Measurements from ENCODE around the gene CDC14B.
"Not testable (repeated sequence)": the region's sequence is repeated elsewhere in the genome, so short reads cannot be mapped to it uniquely, and the experiment has no call there.

Gene CDC14B

DNA sequence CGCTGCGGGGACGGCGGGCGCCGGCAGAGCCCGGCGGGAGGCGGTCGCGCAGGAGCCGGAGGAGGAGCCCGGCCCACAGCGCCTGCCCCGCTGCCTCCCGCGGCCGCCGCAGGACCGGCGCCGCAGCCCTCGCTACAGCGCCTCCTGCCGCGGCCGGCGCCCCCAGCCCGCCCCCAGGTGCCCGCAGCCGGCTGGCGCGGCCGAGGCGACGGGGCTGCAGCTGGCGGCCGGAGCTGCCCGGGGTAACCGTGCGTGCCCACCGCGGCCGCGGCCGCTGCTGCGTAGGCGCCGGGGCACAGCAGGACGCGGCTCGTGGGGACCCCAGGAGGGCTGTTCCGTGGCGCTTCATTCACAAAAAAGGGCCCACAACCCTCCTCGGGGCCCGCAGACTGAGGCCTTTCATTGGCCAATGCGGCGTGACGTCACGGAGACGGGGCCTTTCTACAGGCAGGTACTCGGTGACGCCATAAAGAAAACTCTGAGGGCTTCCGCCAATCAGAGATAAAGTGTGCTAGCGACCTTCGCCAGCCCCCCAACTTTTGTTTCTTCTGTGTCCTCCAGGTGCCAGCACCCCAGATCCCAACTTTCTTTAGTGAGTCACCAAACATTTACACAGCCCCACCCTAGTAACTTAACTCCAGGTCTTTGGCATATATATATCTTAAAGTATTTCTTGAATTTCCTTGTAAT lies at the start of gene CDC14B:
Gene CDC14B (minus strand): TSS at position 353 of the 690 bp plus-strand sequence. CDS start 465 bp downstream, outside the sequence.
- peak; percentile 31 for DNase-seq (ENCODE audit: low read depth)

DNA sequence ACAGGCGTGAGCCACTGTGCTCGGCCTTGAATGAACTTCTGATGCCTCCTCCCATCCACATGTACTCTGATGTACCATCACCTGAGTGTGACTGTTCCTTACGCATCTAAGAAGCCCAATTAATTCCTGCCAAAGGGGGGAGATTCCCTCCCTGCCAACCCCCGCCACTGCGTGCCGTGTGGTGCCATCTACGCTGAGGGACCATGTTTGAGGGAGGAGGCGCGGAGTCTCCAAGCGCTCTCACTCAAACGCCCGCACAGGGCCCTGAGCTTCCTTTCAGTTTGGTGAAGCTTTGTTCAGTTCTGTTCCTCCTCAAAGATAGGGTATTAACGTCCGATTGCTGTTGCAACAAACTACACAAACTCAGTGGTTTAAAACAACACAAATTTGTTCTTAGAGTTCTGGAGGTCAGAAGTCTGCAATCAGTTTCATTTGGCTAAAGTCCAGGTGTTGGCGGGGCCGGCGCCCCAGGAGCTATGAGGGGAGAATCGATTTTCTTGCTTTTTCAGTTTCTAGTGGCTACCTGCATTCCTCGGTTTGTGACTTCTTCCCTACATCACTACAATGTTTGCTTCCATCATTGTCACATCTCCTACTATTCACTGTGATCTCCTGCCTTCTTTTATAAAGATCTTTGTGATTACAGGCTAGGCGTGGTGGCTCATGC lies 49.4 kb upstream of the CDC14B start:
- no peak for DNase-seq (ENCODE audit: low read depth)

DNA sequence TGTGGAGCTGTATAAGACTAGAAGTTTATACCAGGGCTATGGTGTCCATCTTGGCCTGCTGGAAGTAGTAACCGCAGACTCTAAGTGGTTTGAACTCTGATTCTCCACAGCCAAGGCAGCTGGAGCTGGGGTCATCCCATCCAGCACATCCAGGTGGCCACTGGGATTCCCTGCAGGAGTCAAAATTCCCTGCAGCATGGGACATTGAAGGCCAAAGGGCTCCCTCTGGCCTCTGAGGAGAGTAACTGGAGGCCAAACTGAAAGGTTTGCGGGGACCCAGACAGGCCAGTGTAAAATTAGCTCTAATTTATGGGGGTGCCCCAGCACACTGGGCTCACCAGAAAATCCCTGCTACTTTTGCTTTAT lies 47.7 kb upstream of the CDC14B start:
- no peak for DNase-seq (ENCODE audit: low read depth)

DNA sequence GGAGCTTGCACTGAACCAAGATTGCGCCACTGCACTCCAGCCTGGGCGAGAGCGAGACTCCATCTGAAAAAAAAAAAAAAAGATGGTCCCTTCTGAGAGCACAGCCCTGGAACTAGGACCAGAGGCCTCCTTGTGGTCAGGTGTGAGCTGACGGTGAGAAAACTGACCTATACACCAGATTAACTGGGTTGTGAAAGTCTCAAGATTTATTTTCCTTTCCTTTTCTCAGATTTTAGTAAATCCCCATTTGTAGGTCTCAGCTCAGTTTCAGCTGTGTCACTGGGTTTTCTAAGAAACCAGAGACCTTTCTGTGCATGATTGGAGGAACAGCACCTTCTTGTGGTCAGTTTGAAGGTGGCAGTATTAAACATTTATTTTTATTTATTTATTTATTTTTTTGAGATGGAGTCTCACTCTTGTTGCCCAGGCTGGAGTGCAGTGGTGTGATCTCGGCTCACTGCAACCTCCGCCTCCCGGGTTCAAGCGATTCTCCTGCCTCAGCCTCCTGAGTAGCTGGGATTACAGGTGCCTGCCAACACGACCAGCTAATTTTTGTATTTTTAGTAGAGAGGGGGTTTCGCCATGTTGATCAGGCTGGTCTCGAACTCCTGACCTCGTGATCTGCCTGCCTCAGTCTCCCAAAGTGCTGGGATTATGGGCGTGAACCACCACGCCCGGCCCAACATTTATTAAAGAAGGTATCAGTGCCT lies 47.2 kb upstream of the CDC14B start:
- not testable (repeated sequence) for DNase-seq (ENCODE audit: low read depth)

DNA sequence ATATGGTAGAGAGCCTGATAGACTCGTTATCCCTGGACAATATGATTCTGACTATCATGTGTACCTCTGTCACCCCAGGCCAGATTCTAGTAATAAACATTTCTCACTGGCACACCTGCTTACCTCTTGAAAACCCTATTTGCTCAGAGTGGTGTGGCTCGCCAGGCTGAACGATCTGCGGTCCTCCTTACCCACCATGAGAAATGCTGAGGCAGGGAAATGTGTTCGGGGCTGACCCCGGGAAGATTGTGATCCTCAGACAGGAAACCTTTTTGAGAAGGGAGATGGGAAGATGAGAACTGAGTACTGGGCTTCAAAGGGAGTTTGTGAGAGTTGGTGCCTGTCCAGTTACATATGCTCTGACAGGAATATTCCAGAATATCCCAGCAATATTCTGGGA lies 46.1 kb upstream of the CDC14B start:
- no peak for DNase-seq (ENCODE audit: low read depth)

DNA sequence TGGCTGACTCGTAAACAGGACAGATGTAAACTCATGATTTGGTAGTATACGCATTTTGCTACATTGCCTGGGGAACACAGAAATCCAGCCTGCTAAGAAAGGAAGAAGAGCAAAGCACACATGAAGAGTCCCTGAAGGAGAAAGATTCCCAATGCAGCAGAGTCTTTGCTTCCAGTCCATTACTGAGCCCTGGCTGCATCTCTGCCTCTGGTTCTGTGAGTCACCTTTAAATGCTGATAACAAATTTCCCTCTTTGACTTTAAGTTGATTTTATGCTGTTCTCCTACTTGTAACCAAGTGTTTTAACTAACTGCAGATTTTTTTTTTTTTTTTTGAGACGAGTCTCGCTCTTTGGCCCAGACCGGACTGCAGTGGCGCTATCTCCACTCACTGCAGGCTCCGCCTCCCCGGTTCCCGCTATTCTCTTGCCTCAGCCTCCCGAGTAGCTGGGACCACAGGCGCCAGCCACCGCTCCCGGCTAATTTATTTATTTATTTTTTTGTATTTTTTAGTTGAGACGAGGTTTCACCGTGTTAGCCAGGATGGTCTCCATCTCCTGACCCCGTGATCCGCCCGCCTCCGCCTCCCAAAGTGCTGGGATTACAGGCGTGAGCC lies 44.0 kb upstream of the CDC14B start:
- DNase-seq (ENCODE audit: low read depth): no peak

DNA sequence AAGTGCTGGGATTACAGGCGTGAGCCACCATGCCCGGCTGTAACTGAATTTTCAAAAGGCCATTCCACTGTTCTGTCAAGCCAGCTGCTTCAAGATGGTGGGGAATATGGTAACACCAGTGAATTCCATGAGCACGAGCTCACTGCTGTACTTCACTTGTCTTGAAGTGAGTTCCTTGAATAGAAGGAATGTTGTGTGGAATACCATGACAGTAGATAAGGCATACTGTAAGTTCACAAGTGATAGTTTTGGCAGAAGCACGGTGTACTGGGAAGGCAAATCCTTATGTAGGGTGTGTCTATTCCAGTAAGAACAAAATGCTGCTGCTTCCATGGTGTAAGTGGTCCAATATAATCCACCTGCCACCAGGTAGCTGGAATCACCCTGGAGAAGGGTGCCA lies 42.1 kb upstream of the CDC14B start:
- DNase-seq (ENCODE audit: low read depth): no peak

DNA sequence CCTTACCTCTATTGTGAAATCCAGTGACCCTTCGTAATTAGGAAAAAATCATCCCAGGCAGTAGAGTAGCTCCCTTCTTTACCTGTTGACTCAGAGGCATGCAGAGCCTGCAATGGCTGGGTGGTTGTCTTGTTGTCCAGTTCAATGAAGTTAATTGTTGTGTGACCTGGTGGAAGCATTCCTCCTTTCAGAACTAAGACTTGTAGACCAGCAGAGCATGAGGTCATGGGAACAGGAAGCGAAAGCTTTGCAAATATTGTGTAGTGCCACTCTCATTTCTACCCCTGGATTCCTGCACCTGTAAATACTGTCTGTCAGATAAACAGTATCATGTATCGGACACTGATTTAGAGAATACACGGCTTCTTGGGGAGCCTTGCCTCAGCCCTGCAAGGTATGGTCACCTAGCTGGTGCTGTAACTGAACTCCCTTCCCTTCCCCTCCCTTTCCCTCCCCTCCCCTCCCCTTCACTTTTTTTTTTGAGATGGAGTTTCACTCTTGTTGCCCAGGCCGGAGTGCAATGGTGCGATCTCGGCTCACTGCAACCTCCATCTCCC lies 41.1 kb upstream of the CDC14B start:
- DNase-seq (ENCODE audit: low read depth): no peak

DNA sequence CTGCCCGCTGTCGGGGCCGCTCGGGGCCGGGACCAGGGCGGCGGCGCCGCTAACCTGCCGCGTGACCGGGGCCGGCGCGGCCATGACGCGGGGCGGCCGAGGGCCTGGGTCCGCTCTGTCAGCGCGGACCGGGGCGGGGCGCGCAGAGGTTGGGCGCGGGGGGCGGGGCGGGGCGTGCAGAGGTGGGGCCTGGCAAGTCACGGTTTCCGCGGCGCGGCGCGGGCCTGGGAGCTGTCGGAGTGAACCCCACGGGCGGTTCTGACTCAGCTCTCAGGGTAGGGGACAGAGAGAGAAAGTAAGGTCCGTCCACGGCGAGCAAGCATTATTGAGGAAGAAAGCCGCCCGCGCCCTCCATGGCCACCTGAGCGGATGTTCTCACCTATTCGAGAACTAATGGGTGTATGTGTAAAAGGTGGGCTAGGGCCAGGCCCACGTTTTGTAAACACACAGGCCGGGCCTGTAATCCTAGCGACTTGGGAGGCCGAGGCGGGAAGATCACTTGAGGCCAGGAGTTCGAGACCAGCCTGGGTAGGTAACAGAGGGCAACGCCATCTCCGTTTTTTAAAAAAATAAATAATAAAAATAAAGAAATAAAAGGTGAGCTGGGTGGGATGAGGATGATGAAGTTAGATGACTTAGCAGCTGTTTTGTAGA lies 35.7 kb upstream of the CDC14B start, which contains the start of gene PRXL2C:
Gene PRXL2C (minus strand): TSS at position 120 of the 654 bp plus-strand sequence. CDS start 36 bp downstream, at position 84.
- peak; percentile 68 for DNase-seq (ENCODE audit: low read depth)

DNA sequence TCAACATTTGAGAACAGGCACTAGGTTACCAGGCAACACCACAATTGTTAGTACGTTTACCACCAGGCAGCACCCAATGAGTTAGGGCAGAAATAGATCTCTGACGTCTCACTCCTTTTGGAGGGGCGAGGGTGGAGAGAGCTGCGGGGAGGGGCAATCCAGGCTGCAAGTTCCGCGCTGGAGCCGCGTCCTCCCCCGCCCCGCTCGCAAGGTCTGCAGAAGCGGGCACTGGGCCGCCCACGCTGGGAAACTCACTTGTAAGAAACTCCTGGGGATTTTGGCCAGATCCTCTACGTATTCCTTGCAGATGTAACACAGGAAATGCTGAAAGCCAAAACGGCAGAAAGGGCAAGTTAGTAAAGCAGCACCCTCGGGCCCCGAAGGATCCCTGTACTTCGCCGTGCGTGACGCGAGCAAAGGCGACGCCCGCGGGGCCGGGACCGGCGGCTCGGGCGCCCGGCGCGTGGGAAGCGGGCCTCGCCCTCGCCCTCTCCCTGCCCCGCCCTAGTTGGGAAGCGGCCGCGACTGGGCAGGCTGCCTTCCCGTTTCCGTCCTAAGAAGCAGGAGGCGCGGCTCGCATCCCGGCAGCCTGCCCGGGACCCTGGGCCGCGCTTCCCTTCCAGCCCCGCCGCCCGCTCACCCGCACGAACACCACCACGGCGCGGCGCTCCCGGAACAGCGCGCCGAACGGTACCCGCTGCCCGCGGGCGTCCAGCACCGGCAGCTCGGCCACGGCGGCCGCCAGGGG lies 35.0 kb upstream of the CDC14B start:
- DNase-seq (ENCODE audit: low read depth): peak; percentile 49

DNA sequence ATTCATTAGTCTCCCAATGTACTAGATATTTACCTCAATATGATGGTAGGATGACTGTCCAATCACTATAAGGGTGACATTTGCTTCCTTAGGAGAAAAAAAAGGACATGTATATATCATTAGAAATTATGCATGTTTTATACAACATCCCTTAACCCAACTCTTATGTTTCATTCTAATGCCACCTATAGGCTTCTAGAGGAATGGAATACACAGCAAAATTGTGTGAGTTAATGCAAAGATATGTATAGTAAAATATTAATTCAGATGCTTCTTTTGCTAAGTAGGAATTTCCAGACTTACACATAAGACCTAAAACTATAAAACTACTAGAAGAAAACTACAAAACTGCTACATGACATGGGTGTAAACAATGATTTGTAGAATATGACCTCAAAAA lies 32.0 kb upstream of the CDC14B start:
- DNase-seq (ENCODE audit: low read depth): no peak

DNA sequence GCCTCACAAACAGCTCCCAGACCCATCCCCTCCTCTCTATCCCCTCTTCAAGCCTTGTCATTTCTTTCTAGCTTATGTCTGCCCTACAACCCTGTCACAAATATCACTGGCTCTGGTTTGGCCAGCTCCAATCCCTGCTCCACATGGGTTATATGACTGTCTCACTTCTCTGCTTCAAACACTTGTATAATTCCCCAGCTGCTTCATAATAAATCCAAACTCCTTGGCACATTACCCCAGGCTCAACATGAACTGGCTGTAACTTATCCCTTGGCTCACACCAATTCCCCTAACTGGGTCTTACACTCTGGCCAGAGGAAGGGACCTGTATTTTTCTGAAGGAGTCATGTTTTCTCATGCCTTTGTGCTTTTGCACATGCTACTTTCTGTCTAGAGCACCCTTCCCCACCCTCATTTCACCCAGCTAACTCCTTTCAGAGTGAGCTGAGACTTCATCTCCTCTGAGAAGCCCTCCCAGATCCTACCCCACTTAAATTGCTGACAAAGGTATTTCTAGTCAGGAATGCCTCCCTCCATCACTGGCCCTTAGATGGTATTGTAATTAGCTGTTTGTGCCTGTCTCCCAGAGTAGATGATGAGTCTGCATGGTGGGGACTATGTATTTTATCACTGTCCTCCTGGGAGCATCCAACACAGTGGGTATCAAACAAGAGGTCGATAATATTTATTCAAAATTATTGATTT lies 30.1 kb upstream of the CDC14B start:
- DNase-seq (ENCODE audit: low read depth): no peak

DNA sequence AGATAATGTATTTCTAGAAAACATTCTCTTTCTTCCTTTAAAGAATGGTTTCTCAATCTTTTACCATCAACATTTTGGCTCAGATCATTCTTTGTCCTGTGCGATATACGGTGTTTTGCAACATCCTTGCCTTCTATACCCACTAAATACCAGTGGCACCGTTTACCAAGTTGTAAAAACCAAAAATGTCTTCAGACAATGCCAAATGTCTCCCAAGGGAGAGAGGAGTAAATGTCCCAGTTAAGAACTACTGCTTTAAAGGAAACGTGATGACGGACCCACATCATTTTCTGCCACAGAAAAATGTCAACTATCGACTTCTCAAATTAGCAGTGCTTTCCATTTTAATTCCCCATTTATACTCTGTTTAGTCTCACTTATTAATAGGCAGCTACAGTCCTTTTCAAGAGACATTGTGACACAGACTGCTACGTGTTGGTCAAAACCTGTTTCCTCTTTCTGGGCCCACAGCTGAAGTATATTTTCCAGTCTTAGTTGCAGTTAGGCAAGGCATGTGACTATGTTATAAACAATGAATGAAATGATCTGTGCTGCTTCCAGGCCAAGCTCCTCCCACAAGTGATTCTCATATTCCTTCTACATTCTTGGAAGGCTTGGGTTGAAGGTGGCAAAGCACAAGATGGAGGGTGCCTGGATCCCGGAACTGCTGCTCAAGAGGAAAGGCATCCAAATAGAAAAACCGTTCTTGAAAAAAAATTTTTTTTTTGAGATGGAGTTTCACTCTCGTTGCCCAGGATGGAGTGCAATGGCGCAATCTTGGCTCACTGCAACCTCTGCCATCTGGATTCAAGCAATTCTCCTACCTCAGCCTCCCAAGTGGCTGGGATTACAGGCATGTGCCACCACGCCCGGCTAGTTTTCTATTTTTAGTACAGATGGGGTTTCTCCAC lies 26.7 kb upstream of the CDC14B start:
- DNase-seq (ENCODE audit: low read depth): no peak

DNA sequence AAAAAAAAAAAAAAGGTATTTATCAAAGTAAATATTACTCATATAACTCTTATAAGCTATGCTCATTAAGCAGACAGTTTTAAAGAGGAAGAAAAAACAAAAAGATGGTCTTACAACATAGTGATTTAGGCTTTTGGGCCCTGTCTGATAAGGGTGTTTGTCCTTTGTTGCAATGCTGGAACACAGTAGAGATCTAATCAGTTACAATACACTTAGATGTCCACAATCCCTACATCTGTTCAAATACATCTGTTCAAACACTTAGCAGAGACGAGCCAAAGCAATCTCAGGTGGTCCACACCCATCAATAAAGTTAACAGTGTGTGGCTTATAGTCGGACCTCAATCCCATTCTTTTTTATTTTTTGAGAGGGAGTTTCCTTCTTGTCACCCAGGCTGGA lies 24.5 kb upstream of the CDC14B start:
- no peak for DNase-seq (ENCODE audit: low read depth)

DNA sequence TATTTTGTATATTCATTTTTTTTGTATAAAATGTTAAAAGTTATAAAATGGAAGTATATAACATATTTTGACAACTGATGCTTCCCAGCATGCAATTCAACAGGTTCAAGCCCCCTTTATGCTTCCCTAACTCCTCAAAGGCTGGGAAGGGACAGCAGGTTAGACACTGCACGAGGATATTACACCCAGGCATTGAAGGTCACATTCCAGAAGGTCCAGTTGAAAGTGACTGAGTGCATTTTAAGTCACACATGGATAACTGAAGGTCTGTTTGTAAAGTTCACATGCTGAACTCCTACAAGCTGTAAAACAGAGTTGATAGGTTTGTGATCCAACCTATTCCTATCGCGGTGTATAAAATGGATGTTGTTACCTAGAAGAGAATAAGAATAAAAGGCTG lies 21.9 kb upstream of the CDC14B start:
- DNase-seq (ENCODE audit: low read depth): no peak

DNA sequence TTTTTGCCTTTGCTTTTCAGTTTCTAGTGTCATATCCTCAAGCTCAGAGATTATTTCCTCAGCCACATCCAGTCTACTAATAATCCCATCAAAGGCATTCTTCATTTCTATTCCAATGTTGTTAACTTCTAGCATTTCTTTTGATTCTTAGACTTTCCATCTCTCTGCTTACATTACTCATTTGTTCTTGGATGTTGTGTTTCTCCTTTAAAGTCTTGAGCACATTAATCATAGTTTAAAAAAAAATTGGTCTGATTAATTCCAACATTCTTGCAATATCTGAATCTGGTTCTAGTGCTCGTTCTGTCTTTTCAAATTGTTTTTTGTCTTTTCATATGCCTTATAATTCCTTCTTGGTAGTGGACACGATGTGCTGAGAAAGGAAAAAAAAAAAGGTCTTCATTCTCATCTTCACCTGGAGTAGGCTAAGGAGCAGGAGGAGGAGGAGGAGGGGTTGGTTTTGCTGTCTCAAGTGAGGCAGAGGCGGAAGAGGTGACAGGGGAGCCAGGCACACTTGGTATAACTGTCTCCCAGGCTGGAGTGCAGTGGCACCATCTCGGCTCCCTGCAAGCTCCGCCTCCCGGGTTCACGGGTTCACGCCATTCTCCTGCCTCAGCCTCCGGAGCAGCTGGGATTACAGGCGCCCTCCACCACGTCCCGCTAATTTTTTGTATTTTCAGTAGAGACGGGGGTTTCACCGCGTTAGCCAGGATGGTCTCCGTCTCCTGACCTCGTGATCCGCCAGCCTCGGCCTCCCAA lies 19.1 kb upstream of the CDC14B start:
- DNase-seq (ENCODE audit: low read depth): no peak

DNA sequence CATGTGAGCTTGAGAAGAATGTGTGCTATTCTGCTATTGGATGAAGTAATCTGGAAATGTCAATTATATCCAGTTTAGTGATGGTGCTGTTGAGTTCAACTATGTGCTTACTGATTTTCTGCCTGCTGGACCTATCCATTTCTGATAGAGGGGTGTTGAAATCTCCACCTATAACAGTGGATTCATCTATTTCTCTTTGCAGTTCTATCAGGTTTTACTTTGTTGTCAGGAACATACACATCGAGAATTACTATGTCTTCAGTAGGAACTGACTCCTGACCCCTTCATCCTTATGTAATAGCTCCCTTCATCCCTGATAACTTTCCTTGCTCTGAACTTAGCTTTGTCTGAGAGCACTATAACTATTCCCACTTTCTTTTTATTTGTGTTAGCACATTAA lies 16.7 kb upstream of the CDC14B start:
- no peak for DNase-seq (ENCODE audit: low read depth)

DNA sequence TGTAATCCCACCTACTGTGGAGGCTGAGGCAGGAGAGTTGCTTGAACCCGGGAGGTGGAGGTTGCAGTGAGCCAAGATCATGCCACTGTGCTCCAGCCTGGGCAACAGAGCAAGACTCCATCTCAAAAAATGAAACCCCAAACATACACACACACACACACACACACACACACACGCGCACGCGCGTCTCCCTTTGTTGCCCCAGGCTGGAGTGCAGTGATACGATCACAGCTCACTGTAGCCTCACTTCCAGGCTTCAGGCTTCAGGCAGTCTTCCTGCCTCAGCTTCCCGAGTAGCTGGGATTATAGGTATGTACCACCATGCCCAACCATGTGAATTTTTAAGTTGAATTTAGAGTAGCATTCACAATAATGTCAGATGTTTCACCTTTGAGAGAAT lies 13.9 kb upstream of the CDC14B start:
- DNase-seq (ENCODE audit: low read depth): not testable (repeated sequence)

DNA sequence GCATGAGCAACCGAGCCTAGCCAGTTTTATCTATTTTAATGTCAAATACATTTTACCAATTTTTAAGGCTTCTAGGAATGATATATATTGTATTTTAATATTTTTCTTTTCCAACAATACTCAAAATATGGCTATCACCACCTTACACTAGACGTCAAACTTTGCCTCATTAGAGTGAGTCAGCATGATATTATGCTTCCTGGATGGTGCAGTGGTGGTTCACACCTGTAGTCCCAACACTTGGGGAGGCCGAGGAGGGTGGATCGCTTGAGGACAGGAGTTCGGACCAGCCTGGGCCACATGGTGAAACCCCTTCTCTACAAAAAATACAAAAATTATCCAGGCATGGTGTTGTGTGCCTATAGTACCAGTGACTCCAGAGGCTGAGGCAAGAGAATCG lies 7.3 kb upstream of the CDC14B start:
- DNase-seq (ENCODE audit: low read depth): no peak

All from activated T-helper 1 cell treated with Interleukin-2 at 50 U/mL for 16 hours (primary cell).